Left forelimb (tissue), 1 donor: ENCODE measurements around the gene ACBD4.

Experiments used
- DNase-seq: peaks from one replicate; pipeline ENCODE4 v3.0.0-alpha.2; 2018; ENCODE audit warnings: low spot score

The ACBD4 gene

DNA sequence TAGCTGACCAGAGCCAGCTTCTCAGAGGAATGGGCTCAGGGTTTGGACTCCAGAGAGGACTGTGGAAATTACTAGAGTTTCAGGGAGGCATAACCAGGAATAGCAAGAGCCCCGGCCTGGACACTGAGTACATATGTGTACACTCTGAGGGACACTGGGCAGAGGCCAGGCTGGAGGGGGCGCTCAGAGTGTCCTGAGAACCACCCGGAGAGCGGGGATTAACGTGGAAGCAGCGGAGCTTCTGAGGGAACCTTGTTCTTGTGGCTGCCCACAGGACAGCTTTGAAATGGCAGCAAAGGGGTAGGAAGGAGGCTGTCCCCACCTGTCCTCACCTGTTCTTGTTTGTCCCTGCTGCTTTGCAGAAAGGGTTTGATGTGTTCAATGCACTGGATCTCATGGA lies 31.0 kb upstream of the ACBD4 start:
- no peak for DNase-seq

DNA sequence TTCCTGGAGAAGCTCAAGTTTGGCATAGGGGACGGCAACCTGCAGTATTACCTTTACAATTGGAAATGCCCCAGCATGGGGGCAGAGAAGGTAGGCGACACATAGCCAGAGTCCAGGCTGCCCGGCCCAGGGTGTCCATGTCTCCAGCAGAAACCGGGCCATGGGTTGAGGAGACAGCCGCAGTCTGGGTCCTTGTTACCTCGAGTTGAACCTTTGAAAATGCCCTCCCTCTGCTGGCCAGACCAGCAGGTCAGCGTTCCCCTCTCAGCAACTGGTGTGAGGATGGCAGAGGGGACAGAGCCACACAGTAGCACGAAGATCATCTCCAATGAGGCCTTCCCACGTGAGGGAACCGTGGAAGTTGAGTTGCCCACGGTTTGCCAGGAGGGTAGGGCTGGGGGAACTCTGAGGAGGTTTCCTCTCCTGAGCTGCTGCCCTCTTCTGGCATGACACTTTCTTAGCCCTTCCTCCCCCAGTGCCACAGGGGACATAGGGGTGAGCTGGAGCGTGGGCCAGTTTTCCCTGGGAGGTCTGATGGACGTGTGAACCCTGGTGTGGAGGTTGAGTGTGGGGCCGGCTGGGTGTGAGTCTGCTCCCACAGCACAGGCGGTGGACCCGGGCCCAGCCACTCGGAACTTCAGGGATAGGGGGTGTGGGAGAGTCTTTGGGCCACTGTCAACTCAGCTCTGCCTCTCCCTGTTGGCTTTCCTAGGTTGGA lies 30.4 kb upstream of the ACBD4 start:
- DNase-seq = no peak

DNA sequence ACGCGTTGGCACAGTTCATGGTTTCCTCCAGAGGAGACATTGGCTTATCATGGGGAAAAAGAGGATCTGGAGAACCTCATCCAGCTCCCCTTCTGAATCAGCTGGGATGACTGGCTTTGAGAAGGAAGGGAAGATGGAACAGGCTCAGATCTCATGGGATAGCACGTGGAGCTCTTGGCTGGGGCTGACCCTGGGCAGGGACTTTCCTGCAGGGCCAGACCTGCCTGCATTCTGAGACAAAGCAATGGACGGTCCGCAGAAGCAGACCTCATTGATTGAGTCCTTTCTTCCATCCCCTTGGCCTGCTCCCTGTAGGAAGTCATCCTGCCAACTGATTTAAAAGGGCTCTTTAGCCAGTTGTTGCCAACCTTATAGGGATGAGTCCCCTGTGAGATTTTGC lies 29.4 kb upstream of the ACBD4 start:
- DNase-seq = no peak

DNA sequence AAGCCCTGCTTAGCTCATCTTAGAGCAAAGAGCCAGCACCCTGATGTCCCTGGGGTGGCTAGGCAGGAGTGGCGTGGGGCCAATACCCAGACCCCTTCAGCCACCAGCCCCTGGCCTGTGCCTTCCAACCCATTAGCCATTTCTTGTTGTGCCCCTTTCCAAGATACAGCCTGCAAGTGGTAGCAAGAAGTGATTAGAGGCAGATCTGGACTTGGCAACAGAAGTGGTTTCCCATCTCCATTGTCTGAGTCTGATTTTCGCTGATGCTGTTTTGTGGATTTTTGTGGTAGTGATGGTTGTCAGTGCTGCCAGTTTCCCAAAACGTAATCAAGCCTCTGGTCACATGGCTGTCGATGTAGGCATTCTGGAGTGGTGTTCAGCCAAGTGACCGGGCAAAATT lies 28.9 kb upstream of the ACBD4 start:
- no peak for DNase-seq

DNA sequence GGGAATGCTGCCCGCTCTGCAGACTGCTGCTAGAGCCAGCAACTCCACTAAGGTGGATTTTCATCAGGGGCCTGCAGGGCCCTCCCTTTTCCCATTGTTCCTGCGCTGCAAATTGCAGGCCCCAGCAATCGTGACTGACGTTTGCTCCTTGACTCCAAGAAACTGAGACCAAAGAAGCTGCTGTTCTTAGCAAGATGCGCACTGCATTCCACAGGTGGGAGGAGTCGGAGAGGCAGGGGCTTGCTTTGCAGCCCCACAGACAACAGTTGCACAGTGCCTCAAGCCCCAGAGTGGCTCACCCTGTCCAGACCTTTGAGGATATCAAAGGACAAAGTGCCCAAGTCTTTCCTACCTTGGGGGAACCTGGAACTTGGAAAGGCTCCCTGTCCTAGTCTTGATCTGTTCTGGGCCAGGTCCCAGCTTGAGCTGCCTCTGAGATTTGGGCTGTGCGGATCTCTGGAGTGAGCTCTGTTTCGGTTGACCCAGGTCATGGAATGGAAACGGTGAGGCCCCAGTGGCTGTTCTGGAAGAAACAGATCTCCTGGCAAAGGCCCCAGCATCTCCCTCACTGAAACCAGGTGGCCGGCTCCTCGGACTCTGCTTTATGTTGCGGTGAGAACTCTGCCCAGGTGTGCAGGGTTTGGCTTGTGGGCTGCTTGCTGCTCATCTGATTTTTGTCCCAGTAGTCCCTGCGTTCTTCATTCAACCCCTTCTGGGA lies 28.0 kb upstream of the ACBD4 start:
- DNase-seq = no peak

DNA sequence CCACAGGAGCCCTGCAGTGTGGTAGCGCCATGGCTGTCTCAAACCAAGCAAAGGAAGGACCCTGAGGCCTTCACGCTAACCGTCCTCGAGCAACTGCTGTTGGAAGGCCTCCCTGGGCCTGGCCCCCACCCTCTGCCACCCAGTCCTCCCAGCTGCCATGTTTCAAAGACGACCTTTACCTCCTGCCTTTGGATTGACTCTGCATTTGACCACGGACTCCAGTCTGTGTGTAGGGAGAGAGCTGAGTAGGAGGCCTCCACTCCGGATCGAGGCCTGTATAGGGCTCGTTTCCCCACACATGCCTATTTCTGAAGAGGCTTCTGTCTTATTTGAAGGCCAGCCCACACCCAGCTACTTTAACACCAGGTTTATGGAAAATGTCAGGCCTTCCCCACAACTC lies 27.4 kb upstream of the ACBD4 start:
- no peak for DNase-seq

GRCh38 chr17:45108595-45109521 lies 26.6 kb upstream of the ACBD4 start:
- DNase-seq = no peak

DNA sequence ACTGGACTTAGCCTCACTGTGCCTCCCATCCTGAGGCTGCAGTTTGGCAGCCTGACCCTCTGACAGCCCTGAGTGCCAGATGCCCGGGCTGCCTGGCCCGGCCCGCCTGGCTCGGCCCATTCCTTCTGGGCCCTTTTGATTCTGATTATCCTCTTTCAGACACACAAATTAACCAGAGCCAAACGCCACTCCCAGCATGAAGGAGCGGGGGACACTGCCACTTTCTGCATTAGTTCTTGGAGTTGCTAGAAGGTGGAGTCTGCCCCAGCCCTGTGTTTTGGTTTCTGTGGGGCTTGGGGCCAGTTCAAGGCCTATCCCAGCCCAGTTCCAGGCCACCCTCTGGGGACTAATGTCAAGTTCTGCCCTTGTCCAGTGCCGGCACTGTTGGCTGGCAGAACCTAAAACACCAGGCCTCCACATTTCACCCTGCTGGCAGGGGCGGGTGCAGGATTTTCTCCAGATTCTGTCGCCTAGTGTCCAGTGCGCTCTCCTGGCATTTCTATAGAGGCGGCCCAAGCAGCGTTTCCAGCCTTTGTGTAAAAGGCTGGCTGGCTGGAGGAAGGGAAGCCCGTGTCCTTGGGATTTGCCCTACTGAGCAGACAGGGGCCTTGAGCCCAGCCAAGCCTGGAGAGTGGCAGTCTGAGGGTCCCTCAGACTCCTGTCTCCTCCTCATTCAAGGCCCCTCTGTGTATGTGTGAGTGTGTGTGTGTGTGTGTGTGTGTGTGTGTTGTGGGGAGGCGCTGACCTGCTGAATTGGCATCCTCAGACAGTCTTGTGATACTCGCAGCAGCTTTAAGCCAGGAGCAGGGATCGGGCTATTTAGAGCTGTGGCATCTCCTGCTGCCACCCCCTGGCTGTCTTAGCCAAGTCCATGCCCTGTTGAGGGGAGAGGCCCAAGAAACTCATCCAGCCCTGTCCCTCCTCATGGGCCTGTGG lies 24.5 kb upstream of the ACBD4 start:
- no peak for DNase-seq

DNA sequence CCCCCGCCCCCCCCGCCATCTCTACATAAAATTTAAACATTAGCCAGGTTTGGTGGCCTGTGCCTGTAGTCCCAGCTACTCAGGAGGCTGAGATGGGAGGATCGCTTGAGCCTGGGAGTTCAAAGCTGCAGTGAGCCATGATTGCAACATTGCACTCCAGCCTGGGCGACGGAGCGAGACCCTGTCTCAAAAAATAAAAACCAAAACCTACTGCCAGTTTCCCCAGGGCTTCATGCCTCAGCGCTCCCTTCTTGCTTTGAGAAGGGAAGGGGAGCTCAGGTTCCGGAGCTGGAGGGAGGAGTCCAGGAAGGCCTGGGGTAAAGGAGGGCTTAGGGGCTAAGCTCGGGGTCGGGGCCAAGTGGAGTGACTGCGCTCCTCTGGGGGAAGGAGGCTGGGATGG lies 23.6 kb upstream of the ACBD4 start:
- DNase-seq = no peak

GRCh38 chr17:45112559-45113423 lies 22.7 kb upstream of the ACBD4 start:
- no peak for DNase-seq

- no peak for DNase-seq
Measured at GRCh38 chr17:45113424-45113754, 22.1 kb upstream of the ACBD4 start.

- no peak for DNase-seq
Measured at GRCh38 chr17:45114117-45114932, 21.2 kb upstream of the ACBD4 start.

DNA sequence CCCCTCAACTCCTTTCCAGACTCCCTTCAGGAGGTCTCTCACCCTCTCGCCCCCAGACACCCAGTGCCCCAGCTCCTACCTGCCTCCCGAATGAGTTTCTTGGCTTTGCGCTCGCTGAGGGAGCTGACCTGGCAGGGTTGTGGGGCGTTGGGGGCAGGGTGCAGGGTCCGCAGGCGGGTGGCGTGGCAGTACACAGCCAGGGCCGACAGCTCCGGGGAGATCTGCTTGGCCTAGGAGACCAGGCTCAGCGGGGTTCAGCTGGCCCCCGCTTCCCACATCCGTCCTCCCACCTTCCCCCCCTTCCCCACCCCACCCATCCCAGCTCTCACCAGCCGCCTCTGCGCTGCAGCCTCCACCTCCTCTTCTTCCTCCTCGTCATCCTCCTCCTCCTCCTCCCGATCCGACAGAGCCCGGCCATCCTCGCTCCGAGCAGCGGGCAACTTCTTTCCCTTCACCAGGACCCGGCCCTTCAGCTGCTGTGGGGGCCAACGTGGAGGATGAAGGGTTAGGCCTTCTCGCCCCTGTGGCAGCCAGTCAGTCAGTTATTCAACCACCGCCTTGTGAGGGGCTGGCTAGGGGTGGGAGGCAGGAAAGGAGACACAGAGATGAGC lies 20.4 kb upstream of the ACBD4 start:
- DNase-seq = no peak

DNA sequence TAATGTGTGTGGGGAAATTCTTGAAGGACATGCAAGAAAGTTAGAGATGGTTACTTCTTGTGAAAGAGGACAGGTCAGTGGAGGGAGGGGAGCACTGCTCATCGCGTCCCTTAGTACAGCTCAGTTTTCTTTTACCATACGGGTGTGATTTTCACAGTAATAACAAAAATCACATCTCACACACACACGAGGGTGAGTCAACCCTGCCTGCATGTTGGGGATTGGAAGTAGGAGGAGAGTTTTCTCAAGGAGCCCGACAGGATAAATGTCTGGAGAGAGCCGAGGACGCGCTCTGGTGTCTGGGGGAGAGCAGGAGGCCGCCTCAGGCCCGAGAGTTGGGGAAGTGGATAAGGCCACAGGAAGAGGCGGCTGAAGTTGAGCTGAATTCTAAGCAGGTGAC lies 19.6 kb upstream of the ACBD4 start:
- no peak for DNase-seq

- no peak for DNase-seq
Measured at GRCh38 chr17:45116434-45117016, 19.0 kb upstream of the ACBD4 start.

GRCh38 chr17:45117334-45117733 lies 18.2 kb upstream of the ACBD4 start:
- DNase-seq = no peak

DNA sequence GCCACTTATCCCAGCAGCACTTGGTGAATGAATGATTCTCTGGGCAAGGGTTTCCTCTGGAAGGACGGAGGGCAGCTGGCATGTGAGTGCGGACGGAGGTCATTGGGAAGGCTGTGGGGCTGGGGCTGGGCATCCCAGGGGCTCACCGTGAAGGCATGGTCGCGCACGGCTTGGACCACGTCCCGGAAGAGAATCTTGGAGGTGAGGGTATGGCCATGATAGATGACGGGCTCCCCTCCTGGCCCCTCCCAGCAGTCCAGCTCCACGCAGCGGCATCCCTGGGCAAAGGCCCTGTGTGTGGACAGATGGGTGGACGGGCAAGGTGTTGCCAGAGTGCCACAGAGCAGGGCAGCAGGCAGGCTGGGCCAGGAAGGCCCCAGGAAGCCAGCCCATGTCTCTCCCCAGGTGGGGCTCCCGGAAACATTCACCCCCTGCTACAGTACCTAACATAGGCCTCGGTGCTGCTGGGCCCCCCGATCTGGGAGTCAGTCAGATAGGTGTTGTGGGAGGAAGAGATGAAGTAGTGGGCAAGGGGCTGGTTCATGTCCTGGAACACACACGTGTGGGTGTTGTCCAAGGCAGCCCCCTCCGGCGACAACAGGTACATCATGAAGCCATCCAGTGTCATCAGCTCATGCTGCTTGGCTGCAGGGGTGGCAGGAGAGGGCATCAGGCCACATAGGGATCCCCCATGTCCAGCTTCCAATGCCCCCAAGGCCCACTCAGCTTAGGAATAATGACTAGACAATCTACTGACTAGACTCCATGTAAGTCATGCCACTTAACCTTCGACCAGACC lies 17.4 kb upstream of the ACBD4 start:
- no peak for DNase-seq

- no peak for DNase-seq
Measured at GRCh38 chr17:45118691-45119090, 16.8 kb upstream of the ACBD4 start.
